Lung (tissue), 12 donors: Measurements from ENCODE around the gene STAT5A. TPM values are rescaled to one million over a fixed set of nuclear protein-coding genes. Genes with fewer than 3 reads are reported as not detected.
"Not testable (repeated sequence)": the region's sequence is repeated elsewhere in the genome, so short reads cannot be mapped to it uniquely, and the experiment has no call there.

ENCODE experiments used
- ATAC-seq: fragments of 200-7000 bp; cut with Tn5 transposase; one replicate; pipeline ENCODE4 v1.9.1; 2020; ENCODE audit warnings: moderate number of reproducible peaks; ENCODE audit not compliant: insufficient read depth, low FRiP score
- DNase-seq, 3 donors: peaks; one replicate each; pipeline ENCODE4 v3.0.0-alpha.2; 2013 to 2017
- H3K27ac ChIP-seq, 2 donors: one replicate each; pipeline ENCODE4 v1.5.1; 2013; ENCODE audit warnings: mild to moderate bottlenecking in 2 of 2, moderate library complexity in 2 of 2, control low read depth in 1 of 2, inconsistent platforms in 1 of 2, low read depth in 1 of 2, low read length in 1 of 2
- H3K27me3 ChIP-seq, 3 donors: one replicate each; pipeline ENCODE4 v1.5.1; 2013; ENCODE audit warnings: low read length in 2 of 3; ENCODE audit not compliant: control insufficient read depth in 3 of 3, insufficient read depth in 3 of 3
- H3K36me3 ChIP-seq, 4 donors: one replicate each; pipeline ENCODE4 v1.5.1; 2013; ENCODE audit warnings: low read length in 4 of 4, mild to moderate bottlenecking in 1 of 4, moderate library complexity in 1 of 4; ENCODE audit not compliant: control insufficient read depth in 4 of 4, insufficient read depth in 4 of 4
- H3K4me1 ChIP-seq, 5 donors: one replicate each; pipeline ENCODE4 v1.5.1; 2013; ENCODE audit warnings: low read length in 5 of 5, mild to moderate bottlenecking in 2 of 5, moderate library complexity in 1 of 5; ENCODE audit not compliant: control insufficient read depth in 5 of 5, insufficient read depth in 5 of 5
- H3K4me3 ChIP-seq: one replicate; pipeline ENCODE4 v1.5.1; 2013; ENCODE audit warnings: mild to moderate bottlenecking, control low read depth, moderate library complexity
- H3K9ac ChIP-seq, 2 donors: one replicate each; pipeline ENCODE4 v1.5.1; 2013; ENCODE audit warnings: low read length in 2 of 2, control low read depth in 1 of 2; ENCODE audit not compliant: insufficient read depth in 1 of 2
- H3K9me3 ChIP-seq, 4 donors: one replicate each; pipeline ENCODE4 v1.5.1; 2013; ENCODE audit warnings: low read length in 3 of 4, mild to moderate bottlenecking in 1 of 4, moderate library complexity in 1 of 4; ENCODE audit not compliant: control insufficient read depth in 4 of 4, insufficient read depth in 3 of 4
- CTCF ChIP-seq: IDR thresholded peaks from 2 replicates; pipeline ENCODE4 v1.5.1; 2012; ENCODE audit warnings: mild to moderate bottlenecking; ENCODE audit errors: control extremely low read depth, extremely low read depth
- WGBS, 2 donors: extraction: QIAGEN DNeasy Blood & Tissue Kit; methylation state at CpG; one replicate each; pipeline ENCODE4 v1.1.7; 2013; 5-methylcytosine and 5-hydroxymethylcytosine counted together
- polyA plus RNA-seq, 2 donors: library from polyadenylated mRNA; stranded (reverse); fragments of 200-250 nt; gene quantifications; one replicate each; pipeline ENCODE4 v1.2.1, GENCODE V29; 2013
- total RNA-seq, 2 donors: library from RNA; depleted of rRNA in 1 of 2; stranded (reverse); fragments of >200 nt in 1 of 2; gene quantifications; one replicate each; pipeline ENCODE4 v1.2.1, GENCODE V29; 2014 to 2021
- donor health status: control.
- donor health status: control.
- donor health status: Bipolar disorder and iron deficiency.
- donor health status: healthy.
- donor health status: DM: yes; HTN: yes; CAD: no.

STAT5A gene
- total and polyA plus RNA-seq, 4 donors, result 16.4 to 52.0 (median 31.8) TPM

- H3K27ac ChIP-seq, result no peak overlapping the region
- H3K4me1 ChIP-seq, result peaks cover 0 to 44% (median 0%) of the 10 kb centered on the region in 5 donors
- H3K9ac ChIP-seq, result no peak overlapping the region
- peaks cover 0 to 5% (median 2%) of the 10 kb centered on the region in 4 donors for H3K36me3 ChIP-seq
- no peak for ATAC-seq
- H3K4me3 ChIP-seq, result no peak overlapping the region
- WGBS, 2 donors, result 61 to 76% methylated on average over 1 of the region's 1 CpG
- DNase-seq, result no peak
- TF ChIP-seq CTCF, result no peak
- H3K27me3 ChIP-seq, result no peaks in the 10 kb centered on the region
- no peaks in the 10 kb centered on the region for H3K9me3 ChIP-seq
Observed at GRCh38 chr17:42358434-42358833, 70.1 kb downstream of the STAT5A start.

- Histone ChIP-seq H3K4me1 (peaks cover 0 to 48% (median 0%) of the 10 kb centered on the region in 5 donors), H3K4me3 (no peak overlapping the region), H3K27ac (no peak overlapping the region), H3K36me3 (peaks cover 0 to 5% (median 2%) of the 10 kb centered on the region in 4 donors), H3K9me3 (no peaks in the 10 kb centered on the region), H3K27me3 (no peaks in the 10 kb centered on the region), H3K9ac (no peak overlapping the region)
- DNase-seq (no peak), ATAC-seq (no peak)
- WGBS, 2 donors, result 83 to 91% methylated on average over 7 of the region's 7 CpGs
- TF ChIP-seq CTCF, result no peak
Observed at GRCh38 chr17:42359133-42359532, 70.8 kb downstream of the STAT5A start.

GRCh38 chr17:42360388-42360787, 72.1 kb downstream of the STAT5A start:
- WGBS, 2 donors, result 98 to 100% methylated on average over 2 of the region's 2 CpGs
- not testable (repeated sequence) for H3K9ac ChIP-seq, H3K27me3 ChIP-seq, ATAC-seq, H3K36me3 ChIP-seq, H3K27ac ChIP-seq, H3K9me3 ChIP-seq, H3K4me3 ChIP-seq
- H3K4me1 ChIP-seq, result peaks cover 0 to 54% (median 0%) of the 10 kb centered on the region in 5 donors
- DNase-seq, result peak in 2 of 3 donors; percentile 19 to 24

Other genes starting within 250 kb of the STAT5A start
- gene C17orf113, start 237.9 kb upstream of the STAT5A start, total RNA-seq, result 1 to 10 TPM; 1.7 to 3.6 TPM
- under 1 TPM; 0.38 to 0.71 TPM for gene C17orf113, start 237.9 kb upstream of the STAT5A start, polyA plus RNA-seq
- under 1 TPM; 0.34 to 0.40 TPM for gene ZNF385C, start 190.0 kb upstream of the STAT5A start, total RNA-seq
- gene ZNF385C, start 190.0 kb upstream of the STAT5A start, polyA plus RNA-seq, result under 1 TPM; 0.14 to 0.57 TPM
- gene DHX58, start 175.8 kb upstream of the STAT5A start, total RNA-seq, result 10 to 100 TPM; 14.7 to 28.6 TPM
- 10 to 100 TPM; 22.9 to 35.1 TPM for gene DHX58, start 175.8 kb upstream of the STAT5A start, polyA plus RNA-seq
- gene KAT2A, start 167.1 kb upstream of the STAT5A start, total RNA-seq, result 10 to 100 TPM; 18.8 to 37.1 TPM
- gene KAT2A, start 167.1 kb upstream of the STAT5A start, polyA plus RNA-seq, result 10 to 100 TPM; 28.3 to 56.8 TPM
- under 1 TPM in 1 of 2 donors, not detected in 1; 0.20 TPM for gene HSPB9, start 165.7 kb upstream of the STAT5A start, total RNA-seq
- under 1 TPM; 0.03 to 0.18 TPM for gene HSPB9, start 165.7 kb upstream of the STAT5A start, polyA plus RNA-seq
- gene RAB5C, start 133.5 kb upstream of the STAT5A start, total RNA-seq, result 100 to 1,000 TPM in 1 of 2 donors, 10 to 100 TPM in 1; 73.0 to 180 TPM
- 100 to 1,000 TPM; 132 to 307 TPM for gene RAB5C, start 133.5 kb upstream of the STAT5A start, polyA plus RNA-seq
- gene KCNH4, start 107.4 kb upstream of the STAT5A start, total RNA-seq, result under 1 TPM; 0.11 to 0.31 TPM
- gene KCNH4, start 107.4 kb upstream of the STAT5A start, polyA plus RNA-seq, result under 1 TPM; 0.04 to 0.57 TPM
- not detected for gene HCRT, start 103.0 kb upstream of the STAT5A start, total RNA-seq
- gene HCRT, start 103.0 kb upstream of the STAT5A start, polyA plus RNA-seq, result not detected
- 10 to 100 TPM; 17.2 to 33.3 TPM for gene GHDC, start 94.0 kb upstream of the STAT5A start, total RNA-seq
- gene GHDC, start 94.0 kb upstream of the STAT5A start, polyA plus RNA-seq, result 10 to 100 TPM; 19.3 to 26.0 TPM
- gene STAT5B, start 12.1 kb upstream of the STAT5A start, total RNA-seq, result 10 to 100 TPM; 49.5 to 53.6 TPM
- gene STAT5B, start 12.1 kb upstream of the STAT5A start, polyA plus RNA-seq, result 10 to 100 TPM; 23.3 to 46.8 TPM
- gene STAT3, start 99.9 kb downstream of the STAT5A start, total RNA-seq, result 100 to 1,000 TPM; 267 to 297 TPM
- 100 to 1,000 TPM in 1 of 2 donors, 10 to 100 TPM in 1; 69.9 to 211 TPM for gene STAT3, start 99.9 kb downstream of the STAT5A start, polyA plus RNA-seq
- 100 to 1,000 TPM; 185 to 277 TPM for gene CAVIN1, start 134.8 kb downstream of the STAT5A start, total RNA-seq
- 100 to 1,000 TPM; 110 to 134 TPM for gene CAVIN1, start 134.8 kb downstream of the STAT5A start, polyA plus RNA-seq
- 100 to 1,000 TPM in 1 of 2 donors, 10 to 100 TPM in 1; 85.1 to 203 TPM for gene ATP6V0A1, start 170.4 kb downstream of the STAT5A start, total RNA-seq
- gene ATP6V0A1, start 170.4 kb downstream of the STAT5A start, polyA plus RNA-seq, result 10 to 100 TPM; 44.4 to 63.9 TPM
- 10 to 100 TPM; 16.8 to 69.8 TPM for gene NAGLU, start 247.7 kb downstream of the STAT5A start, total RNA-seq
- gene NAGLU, start 247.7 kb downstream of the STAT5A start, polyA plus RNA-seq, result 10 to 100 TPM; 32.3 to 37.9 TPM